GM19463 (cell line): ENCODE measurements around the gene RFC3.

Experiments used
- ATAC-seq: cut with Tn5 transposase; IDR thresholded peaks from one replicate; pipeline ENCODE4 v1.9.1; 2021; ENCODE audit warnings: mild to moderate bottlenecking, moderate library complexity; ENCODE audit not compliant: unreplicated experiment

Gene RFC3

DNA sequence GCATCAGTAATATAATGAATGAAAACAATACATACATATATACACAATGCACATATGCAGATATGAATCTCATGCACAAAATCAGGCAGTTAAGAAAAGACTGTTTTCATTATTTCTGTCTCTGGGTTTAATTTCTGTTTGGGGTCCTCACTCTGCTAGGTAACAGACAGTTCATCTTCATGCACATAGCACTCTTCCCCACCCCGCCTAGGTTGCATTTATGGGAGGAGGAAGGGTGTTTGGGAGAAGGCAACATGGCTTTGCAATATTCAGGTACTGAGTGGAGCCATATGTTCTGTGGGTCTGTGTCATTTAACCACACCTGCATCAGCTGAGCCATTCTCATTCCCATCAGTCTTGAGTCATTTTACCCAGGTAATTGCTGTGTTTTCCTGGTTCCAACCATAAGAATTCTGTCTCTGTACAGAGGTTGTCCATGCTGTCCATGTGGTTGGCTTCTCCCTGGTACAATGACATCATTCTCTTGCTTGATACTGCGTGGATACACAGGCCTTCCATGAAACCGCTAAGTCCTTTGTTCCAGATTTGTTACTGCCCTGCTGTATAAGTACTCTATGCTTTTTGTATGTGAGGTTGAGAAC lies 45.3 kb downstream of the RFC3 start:
- ATAC-seq = no peak

DNA sequence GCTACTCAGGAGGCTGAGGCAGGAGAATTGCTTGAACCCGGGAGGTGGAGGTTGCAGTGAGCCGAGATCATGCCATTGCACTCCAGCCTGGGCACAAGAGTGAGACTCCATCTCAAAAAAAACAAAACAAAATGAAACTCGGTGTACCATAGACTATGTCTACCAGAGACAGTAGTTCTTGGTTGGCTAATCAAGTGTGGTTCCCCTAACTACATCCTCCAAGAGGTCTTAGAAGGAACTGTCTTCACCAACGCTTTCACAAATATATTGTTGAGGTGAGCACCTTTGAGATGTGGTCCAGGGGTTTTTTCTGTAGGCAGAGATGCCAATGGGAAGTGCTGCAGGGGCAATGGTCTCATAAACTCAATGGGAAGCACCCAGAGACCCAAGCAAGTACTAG lies 48.0 kb downstream of the RFC3 start:
- ATAC-seq = peak; percentile 82

DNA sequence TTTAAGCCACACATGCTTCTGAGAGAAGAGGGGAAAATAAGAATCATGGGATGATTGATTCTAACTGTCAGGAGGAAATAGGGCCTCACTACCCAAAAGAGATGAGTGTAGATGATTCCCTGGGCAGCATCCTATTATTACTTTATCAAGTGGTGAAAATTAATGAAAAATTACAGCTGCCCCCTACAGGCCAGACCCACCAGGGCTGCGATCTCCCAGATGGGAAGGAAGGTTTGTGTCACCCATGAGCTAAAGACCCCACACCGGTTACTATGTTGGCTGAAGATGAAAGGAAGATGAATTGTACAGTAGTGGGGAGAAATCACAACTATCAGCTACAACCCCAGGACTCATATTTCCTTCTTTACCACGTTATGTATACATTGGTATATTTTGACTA lies 49.5 kb downstream of the RFC3 start:
- ATAC-seq = no peak

DNA sequence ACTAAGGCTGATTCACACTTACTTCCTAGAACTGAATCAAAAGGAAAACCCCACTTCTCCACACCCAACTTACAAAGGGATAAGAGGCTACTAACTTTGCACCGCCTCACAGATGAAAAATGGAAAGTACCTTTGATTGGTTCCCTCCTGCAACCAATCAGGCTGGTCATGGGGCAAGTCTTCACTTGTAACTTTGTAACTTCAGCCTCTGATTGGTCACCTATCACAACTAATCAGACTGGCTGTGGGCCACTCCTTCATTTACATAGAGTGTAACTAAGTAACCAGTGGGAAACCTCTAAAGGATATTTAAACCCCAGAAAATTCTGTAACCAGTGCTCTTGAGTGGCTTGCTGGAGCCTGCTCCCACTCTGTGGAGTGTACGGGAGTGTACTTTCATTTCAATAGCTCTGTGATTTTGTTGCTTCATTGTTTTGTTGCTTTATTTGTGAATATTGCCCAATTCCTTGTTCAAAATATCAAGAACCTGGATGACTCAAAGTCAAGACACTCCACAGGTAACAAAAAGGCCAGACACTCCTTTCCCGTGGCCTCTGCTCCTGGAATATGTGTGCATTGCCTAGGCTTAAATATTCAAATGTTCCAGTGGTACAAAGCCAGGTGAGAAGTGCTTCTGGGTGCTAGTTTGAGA lies 50.5 kb downstream of the RFC3 start:
- ATAC-seq = no peak

DNA sequence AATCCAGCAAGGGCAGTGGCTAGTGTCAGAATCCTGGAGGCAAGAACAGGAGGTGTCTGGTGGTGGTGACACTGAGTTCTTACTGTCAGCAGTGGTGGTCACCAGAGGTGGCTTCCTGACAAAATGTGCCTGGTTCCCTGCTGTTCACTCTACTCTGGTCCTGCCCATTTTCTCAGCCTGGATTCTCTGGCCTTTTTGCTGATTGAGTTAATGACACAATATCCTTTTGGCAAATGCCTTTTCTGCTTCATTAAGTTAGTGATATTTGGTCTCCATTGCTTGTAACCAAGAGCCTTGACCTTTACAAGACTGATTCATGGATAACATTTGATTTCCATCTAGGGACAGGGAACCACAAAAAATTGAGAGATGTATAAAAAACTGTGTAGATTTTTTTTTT lies 51.1 kb downstream of the RFC3 start:
- no peak for ATAC-seq

DNA sequence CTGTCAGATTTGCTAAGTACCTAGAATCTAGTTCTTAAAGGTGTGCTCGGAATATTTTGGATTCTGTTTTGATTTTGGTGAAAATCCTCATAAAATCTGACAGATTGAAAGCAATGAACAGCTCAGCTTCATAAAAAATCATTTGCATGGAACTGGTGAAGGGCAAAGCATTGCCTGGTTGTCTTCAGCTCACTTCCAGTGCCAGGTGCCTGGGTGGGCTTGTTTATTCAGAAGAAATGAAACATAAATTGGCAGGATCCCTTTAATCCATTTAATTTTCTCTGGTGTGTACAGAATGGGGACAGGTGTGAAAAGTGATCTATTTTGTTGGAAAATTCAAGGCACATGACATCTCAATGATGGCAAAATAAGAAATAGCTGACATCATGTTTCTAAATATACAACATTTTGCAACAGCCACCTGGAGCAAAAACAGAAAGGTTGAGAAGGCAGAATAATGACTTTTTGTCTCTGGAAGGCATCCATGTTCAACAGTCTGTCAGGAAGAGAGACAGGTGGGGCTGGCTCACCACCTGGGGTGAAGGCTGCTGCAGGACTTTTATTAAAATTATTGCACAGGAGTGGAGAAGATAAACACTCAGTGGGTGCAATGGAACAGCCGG lies 52.2 kb downstream of the RFC3 start:
- no peak for ATAC-seq

DNA sequence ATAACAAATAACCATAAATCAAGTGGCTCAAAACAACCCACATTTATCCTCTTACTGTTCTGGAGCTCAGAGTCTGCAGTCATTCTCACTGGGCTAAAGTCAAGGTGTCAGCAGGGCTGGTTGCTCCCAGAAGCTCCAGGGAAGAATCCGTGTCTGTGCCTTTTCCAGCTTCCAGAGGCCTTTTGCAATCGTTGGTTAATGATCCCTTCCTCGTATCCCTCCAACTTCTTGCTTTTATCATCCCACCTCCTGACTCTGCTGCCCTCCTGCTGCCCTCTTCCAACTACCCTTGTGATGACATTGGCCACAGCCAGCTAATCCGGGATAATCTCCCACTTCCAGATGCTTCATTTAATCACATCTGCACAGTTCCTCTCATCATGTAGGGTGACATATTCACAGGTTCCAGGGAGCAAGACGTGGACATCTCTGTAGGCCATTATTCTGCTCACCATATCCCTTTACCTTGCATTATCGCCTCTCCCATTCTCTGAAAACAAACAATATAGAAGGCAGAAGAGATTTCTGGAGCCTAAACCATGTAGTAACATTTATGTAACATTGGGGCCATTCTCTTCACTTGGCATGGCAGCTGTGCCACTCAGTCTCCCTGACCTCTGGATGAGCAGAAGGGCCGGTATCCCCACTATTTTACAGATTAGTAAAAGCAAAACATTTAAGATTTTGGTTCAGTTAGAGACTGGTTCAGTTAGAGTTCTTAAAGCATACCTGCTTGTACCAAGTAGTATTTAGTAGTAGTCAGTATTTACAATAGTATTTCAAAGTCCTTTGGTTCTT lies 53.5 kb downstream of the RFC3 start:
- ATAC-seq = no peak

DNA sequence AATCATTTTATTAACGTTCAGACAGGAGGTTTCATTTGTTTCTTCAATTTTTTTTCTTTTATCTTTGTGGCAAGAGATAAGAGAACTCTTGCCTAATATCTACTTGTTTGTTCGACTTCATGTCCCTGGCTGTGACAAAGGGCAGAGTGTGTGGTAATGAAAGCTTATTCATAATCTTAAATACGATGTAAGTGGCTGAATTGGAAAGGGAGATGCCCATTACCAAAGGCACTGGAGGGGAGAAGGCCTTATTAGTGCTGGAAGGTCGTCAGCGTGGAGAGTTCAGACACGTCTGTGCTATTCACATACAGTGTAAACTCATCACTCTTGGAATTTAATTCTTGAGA lies 54.0 kb downstream of the RFC3 start:
- no peak for ATAC-seq

DNA sequence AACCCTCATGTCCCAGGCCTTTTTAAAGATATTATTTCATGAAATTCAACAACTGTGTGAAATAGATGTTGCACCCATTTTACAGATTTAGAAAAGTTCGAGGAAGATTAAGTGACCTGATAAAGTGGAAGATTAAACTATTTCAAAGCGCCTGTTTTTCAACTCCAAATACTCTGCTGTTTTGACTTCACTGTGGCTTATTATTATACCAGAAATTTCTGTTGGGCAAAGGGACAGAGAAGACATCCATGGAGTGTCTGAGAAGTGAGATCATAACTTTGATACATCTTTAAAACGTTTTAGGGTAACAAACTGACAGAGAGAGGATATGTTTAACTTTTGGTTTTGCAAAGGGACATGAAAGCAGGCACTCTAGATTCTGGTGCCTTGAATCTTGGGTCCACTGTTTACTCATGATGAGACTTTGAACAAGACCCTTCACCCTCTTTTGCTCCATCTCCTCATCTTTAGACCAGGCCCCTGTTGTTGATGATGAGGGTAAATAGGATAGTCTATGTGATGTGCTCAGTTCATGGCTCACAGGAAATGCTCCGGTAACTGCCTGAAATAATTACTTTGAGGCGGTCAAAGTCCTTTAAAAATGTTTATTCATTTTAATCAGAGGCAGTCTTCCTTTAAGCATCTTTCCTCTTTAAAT lies 55.4 kb downstream of the RFC3 start:
- ATAC-seq = no peak

DNA sequence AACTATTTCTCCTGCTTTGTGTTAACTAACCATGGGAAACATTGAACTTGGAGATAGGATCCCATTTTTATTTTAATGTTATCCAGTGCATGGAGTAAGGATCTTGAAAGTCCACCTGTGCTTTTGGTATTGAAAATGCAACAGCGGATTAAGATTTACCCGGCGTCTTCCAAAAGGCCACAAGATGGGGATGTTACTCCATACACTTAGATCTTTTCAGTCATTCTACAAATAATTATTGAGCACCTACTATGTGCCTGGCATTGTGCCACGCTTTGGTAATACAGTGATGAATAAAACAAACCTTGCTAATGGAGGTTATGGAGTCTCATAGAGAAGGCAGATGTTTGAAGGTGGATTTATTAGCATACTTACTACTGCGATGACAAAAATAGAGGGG lies 56.9 kb downstream of the RFC3 start:
- ATAC-seq = no peak

DNA sequence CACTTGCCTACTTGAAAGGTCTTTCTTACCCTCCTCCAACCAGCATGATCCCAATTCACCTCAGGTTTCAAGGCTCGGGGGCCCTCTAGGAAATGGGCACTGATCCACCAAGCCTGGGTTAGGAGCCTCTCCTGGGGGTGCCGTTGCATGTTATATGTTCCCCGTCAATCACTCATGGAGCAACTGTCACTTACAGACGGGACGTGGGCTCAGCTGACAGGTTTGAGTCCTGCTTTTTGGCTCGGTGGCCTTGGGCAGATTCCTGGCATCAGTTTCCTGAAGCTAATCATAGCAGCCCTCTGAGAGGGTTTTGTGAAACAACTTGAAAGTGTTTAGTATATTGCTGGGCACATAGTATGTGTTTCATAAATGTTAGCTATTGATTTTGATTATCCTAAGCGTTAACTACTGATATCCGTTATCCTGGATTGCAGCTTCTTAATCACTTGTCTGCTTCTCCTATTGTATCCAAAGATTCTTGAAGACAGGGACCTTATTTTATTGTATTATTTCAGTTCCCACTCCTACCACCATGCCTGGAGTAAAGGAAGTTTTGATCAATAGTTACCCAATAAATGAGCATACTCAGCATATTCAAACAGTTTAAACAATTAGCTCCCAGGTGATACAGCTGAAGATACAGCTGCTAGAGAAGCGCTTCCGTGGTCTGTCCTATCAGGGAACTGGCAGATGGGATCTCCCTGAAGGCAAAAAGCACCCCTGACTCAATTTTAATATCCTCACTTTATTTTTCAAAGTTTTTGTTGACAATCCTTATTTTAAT lies 57.9 kb downstream of the RFC3 start:
- no peak for ATAC-seq

DNA sequence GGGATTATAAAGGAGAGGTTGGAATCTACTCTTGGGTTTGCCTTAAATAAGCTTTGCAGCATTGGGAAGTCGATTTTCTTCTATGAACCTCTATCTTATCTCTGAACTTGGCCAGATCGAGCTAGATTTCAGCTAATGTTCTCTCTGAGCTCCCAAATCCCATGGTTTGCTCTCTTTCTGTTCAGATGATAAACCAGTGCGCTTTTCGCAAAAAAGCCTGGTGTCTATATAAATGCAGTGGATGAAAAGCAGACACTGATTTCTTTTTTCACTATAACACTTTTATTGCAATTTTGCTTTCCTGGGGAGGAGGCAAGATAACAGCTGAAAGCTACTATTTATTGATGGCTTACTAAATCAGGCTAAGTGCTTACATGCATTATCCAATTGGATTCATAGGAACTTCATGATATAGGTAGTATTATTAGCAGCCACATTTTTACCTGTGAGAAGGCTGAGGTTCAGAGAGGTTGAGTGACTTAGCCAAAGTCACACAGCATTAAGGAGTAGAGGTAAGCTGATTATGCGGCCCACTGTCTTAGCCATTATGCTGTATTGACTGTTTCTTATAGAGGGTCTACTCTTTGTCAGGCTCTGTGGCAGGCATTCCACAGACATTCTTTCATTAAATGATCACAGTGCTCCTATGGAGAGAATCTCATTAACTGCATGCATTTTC lies 58.9 kb downstream of the RFC3 start:
- ATAC-seq = no peak

DNA sequence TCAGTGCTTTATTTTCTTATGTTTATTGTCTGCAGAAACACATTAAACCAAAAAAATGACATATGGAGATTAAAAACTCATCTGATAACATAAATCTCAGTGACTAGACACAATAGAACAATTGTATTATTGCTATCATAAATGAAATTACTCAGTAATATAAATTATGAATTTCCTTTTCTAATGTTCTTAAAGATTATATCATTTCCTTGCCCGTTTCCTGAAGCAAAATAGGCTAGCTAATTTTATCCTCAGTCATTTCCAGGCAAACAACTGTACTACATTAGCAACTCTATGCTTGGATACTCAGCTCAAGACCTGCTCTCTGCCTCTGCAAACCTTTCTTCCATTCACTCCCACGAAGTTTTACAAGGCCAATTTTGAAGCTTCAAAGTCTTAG lies 61.2 kb downstream of the RFC3 start:
- ATAC-seq = no peak

DNA sequence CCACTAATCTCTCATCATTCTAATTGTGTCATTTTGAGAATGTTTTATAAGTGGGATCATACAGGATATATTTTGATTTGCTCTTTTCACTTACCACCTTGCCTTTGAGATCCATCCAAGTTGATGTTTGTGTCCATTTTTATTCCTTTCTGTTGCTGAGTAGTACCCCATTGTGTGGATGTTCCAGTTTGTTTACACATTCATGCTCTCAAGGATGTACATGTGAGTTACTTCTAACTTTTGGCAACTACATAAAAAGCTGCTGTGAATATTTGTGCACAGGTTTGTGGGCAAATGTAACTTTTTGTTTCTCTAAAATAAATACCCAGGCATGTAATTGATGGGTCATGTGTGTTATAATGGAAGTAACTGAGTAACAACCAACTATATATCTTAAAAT lies 64.9 kb downstream of the RFC3 start:
- ATAC-seq = no peak

DNA sequence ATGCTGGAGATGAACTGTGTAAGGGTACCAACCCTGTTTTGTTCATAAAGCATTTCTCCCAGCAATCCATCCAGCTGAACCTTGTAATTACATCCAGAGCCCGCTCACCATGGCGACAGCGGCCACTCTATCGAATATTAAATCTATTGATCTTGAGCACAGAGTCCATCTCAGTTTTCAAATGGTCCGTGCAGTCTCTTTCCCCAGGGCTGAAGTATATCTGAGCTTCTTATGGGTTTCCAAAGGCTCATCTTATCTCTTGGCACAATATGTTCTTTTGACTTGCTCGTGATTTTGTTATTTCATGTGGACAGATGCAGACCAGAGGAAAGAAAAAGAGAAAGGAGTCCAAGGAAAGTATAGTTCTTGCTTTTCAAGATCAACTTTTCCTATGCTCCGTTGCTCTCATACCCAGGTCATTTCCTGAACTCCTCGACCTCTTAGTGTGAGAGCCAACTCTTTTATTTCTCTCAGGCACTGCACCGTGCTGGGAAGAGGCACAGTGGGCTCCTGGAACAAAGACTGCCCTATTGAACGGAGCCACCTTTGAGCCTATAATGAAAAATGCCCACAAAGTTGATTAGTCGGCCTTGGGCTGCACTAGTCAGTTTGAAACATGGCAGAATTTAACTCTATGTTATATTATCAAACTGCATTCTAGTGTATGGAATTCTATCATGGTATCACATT lies 66.7 kb downstream of the RFC3 start:
- no peak for ATAC-seq
